ENCODE data around the gene ATOSA. TPM values are rescaled to one million over a fixed set of nuclear protein-coding genes. Genes with fewer than 3 reads are reported as not detected.

ATOSA gene
- total RNA-seq, 2 experiments from 2014 or later: 34.1 to 96.8 TPM

DNA sequence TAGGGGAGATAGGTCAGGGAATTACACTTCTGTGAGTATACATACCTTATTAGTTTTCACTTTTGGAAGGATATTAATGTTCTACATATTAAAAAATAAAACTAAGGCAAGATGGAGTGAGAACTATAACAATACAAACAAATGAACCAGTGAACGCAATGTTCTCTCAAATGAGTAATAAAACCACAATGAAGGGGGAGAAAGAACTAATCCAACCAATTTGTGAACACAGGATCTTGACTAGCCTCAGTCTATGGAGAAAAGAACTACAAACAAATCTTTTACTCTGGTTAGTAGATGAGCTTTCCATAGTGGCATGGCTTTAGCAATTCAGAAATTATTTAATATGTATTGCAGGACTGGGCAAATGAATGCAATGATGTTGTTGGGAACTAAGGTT lies 26.9 kb upstream of the ATOSA start:
- CTCF ChIA-PET (ENCODE audit: unreplicated experiment): no interaction called here
- peaks cover 6% of the 10 kb centered on the region for H3K36me3 ChIP-seq (ENCODE audit: insufficient read depth, low read length)
- H3K4me2 ChIP-seq (ENCODE audit: low read length): peak overlapping the region; percentile 87; the same call in 1 of the 2 replicates
- H3K79me2 ChIP-seq (ENCODE audit: insufficient read depth, low read depth, low read length): peaks cover 32% of the 10 kb centered on the region; the same call in 1 of the 2 replicates
- BruUV-seq (replicated peaks): no TSS peak
- H3K9me3 ChIP-seq (ENCODE audit: low read length): no peaks in the 10 kb centered on the region
- no peak overlapping the region for H3K27ac ChIP-seq (ENCODE audit: low read depth, low read length, poor library complexity, severe bottlenecking)
- H3K4me1 ChIP-seq (ENCODE audit: insufficient read depth, low read length, poor library complexity, severe bottlenecking): peaks cover 65% of the 10 kb centered on the region
- POLR2A ChIA-PET: no interaction called here
- intact Hi-C loops (cut with micrococcal nuclease; ENCODE audit: unreplicated experiment): no loop called here
- H3K9me2 ChIP-seq (ENCODE audit: insufficient read depth, low read length): no peaks in the 10 kb centered on the region
- TF ChIP-seq, protein P1, sequence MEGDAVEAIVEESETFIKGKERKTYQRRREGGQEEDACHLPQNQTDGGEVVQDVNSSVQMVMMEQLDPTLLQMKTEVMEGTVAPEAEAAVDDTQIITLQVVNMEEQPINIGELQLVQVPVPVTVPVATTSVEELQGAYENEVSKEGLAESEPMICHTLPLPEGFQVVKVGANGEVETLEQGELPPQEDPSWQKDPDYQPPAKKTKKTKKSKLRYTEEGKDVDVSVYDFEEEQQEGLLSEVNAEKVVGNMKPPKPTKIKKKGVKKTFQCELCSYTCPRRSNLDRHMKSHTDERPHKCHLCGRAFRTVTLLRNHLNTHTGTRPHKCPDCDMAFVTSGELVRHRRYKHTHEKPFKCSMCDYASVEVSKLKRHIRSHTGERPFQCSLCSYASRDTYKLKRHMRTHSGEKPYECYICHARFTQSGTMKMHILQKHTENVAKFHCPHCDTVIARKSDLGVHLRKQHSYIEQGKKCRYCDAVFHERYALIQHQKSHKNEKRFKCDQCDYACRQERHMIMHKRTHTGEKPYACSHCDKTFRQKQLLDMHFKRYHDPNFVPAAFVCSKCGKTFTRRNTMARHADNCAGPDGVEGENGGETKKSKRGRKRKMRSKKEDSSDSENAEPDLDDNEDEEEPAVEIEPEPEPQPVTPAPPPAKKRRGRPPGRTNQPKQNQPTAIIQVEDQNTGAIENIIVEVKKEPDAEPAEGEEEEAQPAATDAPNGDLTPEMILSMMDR (conservative IDR thresholded peaks at IDR 0.05; ENCODE audit: low read length): no peak
- no peak for TF ChIP-seq EZH2phosphoT487 (IDR thresholded peaks at IDR 0.05; ENCODE audit: borderline replicate concordance, low read depth, low read length)
- H3K4me3 ChIP-seq (ENCODE audit: low read depth, low read length, poor library complexity, severe bottlenecking): no peak overlapping the region
- H4K20me1 ChIP-seq (ENCODE audit: insufficient read depth, low read length): no peaks in the 10 kb centered on the region
- H2AFZ ChIP-seq (ENCODE audit: low read length): no peak overlapping the region
- no peak for DNase-seq (ENCODE audit: low spot score)

DNA sequence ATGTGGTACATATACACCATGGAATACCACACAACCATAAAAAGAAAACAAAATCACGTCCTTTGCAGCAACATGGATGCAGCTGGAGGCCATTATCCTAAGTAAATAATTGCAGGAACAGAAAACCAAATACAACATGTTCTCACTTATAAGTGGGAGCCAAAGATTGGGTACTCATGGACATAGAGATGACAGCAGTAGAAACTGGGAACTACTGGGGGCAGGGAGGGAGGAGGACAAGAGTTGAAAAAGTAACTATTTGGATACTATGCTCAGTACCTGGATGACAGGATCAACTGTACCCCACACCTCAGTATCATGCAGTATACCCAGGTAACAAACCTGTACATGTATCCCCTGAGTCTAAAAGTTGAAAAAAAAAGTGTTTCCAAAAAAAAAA lies 23.2 kb upstream of the ATOSA start:
- H3K27ac ChIP-seq (ENCODE audit: low read depth, low read length, poor library complexity, severe bottlenecking): no peak overlapping the region

DNA sequence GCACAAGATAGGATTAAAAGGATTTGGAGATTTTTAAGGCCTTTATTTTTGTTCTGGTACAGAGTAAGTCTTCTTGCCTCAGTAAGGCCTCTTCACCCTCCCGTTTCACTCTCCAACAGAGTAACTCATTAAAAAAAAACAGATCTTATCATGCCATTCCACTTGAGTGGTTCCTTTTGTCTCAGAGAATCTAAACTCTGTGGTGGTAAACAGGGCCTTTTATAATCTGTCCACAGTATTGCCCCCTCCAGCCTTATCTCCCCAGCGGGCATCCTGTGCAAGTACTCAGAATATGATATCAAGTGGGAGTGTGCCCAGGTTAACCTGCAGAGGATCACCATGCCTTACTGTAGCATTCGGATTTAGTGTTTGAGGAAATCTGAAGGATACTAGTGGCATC lies 20.3 kb upstream of the ATOSA start:
- H2AFZ ChIP-seq (ENCODE audit: low read length): no peak overlapping the region
- POLR2A ChIA-PET: interaction anchor here (0.7 kb wide), 1 partner anchor 342 kb away, joined by 3 read pairs; no protein-coding TSS in a partner anchor

More for the DNA sequence above, 23.2 kb upstream of the ATOSA start:
- no peak overlapping the region for H2AFZ ChIP-seq (ENCODE audit: low read length)
- peaks cover 12% of the 10 kb centered on the region; the same call in 1 of the 2 replicates for H3K79me2 ChIP-seq (ENCODE audit: insufficient read depth, low read depth, low read length)
- CTCF ChIA-PET (ENCODE audit: unreplicated experiment): no interaction called here
- no peak overlapping the region for H3K4me3 ChIP-seq (ENCODE audit: low read depth, low read length, poor library complexity, severe bottlenecking)
- peaks cover 45% of the 10 kb centered on the region for H3K4me1 ChIP-seq (ENCODE audit: insufficient read depth, low read length, poor library complexity, severe bottlenecking)
- TF ChIP-seq, protein P1 (conservative IDR thresholded peaks at IDR 0.05; ENCODE audit: low read length): no peak
- no peak for TF ChIP-seq EZH2phosphoT487 (IDR thresholded peaks at IDR 0.05; ENCODE audit: borderline replicate concordance, low read depth, low read length)
- H3K4me2 ChIP-seq (ENCODE audit: low read length): peak overlapping the region; percentile 16
- intact Hi-C loops (cut with micrococcal nuclease; ENCODE audit: unreplicated experiment): no loop called here
- POLR2A ChIA-PET: interaction anchor here (0.7 kb wide), 1 partner anchor 154 kb away, joined by 3 read pairs; no protein-coding TSS in a partner anchor
- no TSS peak for BruUV-seq (replicated peaks)
- no peaks in the 10 kb centered on the region for H3K9me3 ChIP-seq (ENCODE audit: low read length)
- no peaks in the 10 kb centered on the region for H4K20me1 ChIP-seq (ENCODE audit: insufficient read depth, low read length)
- H3K9me2 ChIP-seq (ENCODE audit: insufficient read depth, low read length): no peaks in the 10 kb centered on the region
- H3K36me3 ChIP-seq (ENCODE audit: insufficient read depth, low read length): peaks cover 6% of the 10 kb centered on the region
- DNase-seq (ENCODE audit: low spot score): no peak

More for the DNA sequence above, 20.3 kb upstream of the ATOSA start:
- no peak for DNase-seq (ENCODE audit: low spot score)
- Histone ChIP-seq H3K79me2 (ENCODE audit: insufficient read depth, low read depth, low read length) (peaks cover 8% of the 10 kb centered on the region; the same call in 1 of the 2 replicates), H3K4me3 (ENCODE audit: low read depth, low read length, poor library complexity, severe bottlenecking) (no peak overlapping the region), H3K27ac (ENCODE audit: low read depth, low read length, poor library complexity, severe bottlenecking) (no peak overlapping the region), H4K20me1 (ENCODE audit: insufficient read depth, low read length) (no peaks in the 10 kb centered on the region), H3K9me3 (ENCODE audit: low read length) (no peaks in the 10 kb centered on the region), H3K36me3 (ENCODE audit: insufficient read depth, low read length) (peaks cover 6% of the 10 kb centered on the region), H3K4me1 (ENCODE audit: insufficient read depth, low read length, poor library complexity, severe bottlenecking) (peaks cover 29% of the 10 kb centered on the region), H3K9me2 (ENCODE audit: insufficient read depth, low read length) (no peaks in the 10 kb centered on the region), H3K4me2 (ENCODE audit: low read length) (peak overlapping the region; percentile 19; the same call in 1 of the 2 replicates)
- CTCF ChIA-PET (ENCODE audit: unreplicated experiment): no interaction called here
- BruUV-seq (replicated peaks): no TSS peak
- no peak for TF ChIP-seq EZH2phosphoT487 (IDR thresholded peaks at IDR 0.05; ENCODE audit: borderline replicate concordance, low read depth, low read length)
- TF ChIP-seq, protein P1 (conservative IDR thresholded peaks at IDR 0.05; ENCODE audit: low read length): no peak
- intact Hi-C loops (cut with micrococcal nuclease; ENCODE audit: unreplicated experiment): no loop called here

Measured in OCI-LY7 (cell line).